ENCODE data around the gene ABLIM3.

DNA sequence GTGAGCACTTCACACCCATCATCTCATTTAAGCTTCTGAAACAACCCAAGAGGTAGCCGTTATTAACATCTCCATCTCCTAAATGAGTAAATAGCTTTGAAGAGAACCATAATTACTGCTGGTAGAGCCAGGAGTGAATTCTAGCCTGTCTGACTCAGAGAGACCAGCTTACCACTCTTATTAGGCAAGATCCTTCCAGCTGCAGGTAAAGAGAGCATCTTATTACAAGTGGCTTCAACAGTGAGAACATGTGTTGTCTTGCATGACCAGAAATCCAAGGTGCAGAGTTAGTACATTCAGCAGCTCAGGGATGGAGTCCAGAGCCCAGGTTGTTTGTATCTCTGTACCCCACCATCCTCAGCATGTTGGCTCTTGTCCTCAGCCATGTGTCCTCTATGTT is 119.5 kb downstream of the ABLIM3 start:
- TF ChIP-seq CTCF (IDR thresholded peaks at IDR 0.05; ENCODE audit: insufficient read depth, low read length) (no peak), POLR2AphosphoS5 (IDR thresholded peaks at IDR 0.05; ENCODE audit: low read depth) (no peak), GABPA (IDR thresholded peaks at IDR 0.05; ENCODE audit: low read depth) (no peak), SPI1 (IDR thresholded peaks at IDR 0.05; ENCODE audit: borderline replicate concordance, low read depth) (no peak)
- TF ChIP-seq, protein P1, sequence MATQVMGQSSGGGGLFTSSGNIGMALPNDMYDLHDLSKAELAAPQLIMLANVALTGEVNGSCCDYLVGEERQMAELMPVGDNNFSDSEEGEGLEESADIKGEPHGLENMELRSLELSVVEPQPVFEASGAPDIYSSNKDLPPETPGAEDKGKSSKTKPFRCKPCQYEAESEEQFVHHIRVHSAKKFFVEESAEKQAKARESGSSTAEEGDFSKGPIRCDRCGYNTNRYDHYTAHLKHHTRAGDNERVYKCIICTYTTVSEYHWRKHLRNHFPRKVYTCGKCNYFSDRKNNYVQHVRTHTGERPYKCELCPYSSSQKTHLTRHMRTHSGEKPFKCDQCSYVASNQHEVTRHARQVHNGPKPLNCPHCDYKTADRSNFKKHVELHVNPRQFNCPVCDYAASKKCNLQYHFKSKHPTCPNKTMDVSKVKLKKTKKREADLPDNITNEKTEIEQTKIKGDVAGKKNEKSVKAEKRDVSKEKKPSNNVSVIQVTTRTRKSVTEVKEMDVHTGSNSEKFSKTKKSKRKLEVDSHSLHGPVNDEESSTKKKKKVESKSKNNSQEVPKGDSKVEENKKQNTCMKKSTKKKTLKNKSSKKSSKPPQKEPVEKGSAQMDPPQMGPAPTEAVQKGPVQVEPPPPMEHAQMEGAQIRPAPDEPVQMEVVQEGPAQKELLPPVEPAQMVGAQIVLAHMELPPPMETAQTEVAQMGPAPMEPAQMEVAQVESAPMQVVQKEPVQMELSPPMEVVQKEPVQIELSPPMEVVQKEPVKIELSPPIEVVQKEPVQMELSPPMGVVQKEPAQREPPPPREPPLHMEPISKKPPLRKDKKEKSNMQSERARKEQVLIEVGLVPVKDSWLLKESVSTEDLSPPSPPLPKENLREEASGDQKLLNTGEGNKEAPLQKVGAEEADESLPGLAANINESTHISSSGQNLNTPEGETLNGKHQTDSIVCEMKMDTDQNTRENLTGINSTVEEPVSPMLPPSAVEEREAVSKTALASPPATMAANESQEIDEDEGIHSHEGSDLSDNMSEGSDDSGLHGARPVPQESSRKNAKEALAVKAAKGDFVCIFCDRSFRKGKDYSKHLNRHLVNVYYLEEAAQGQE (IDR thresholded peaks at IDR 0.05; ENCODE audit: insufficient replicate concordance, low read depth) = no peak
